HL-60/S4 (cell line): ENCODE measurements around the gene BMX.

Experiments used
- in situ Hi-C: fragments of 300-500 bp; cut with MboI; formaldehyde crosslinking; loops from 2 replicates; pipeline ENCODE4 v1.14.3; 2022; ENCODE audit warnings: low sequenced_read_pairs

BMX gene

GRCh38 chrX:15500497-15500966 is at the start of gene BMX:
TSS of gene BMX (plus strand) at chrX:15500807. CDS start at chrX:15508354, 7,547 bp downstream.
- in situ Hi-C loops: no loop called here

- in situ Hi-C loops: loop anchor here (25.0 kb wide), 1 partner anchor 90 kb away; no protein-coding TSS in a partner anchor
These were observed 48.7 kb upstream of the BMX start for GRCh38 chrX:15451913-15452312.

GRCh38 chrX:15464704-15465103 is 35.9 kb upstream of the BMX start:
- in situ Hi-C loops: loop anchor here (25.0 kb wide), 1 partner anchor 102 kb away; no protein-coding TSS in a partner anchor

GRCh38 chrX:15465347-15465746 is 35.3 kb upstream of the BMX start:
- in situ Hi-C loops: loop anchor here (25.0 kb wide), 1 partner anchor 103 kb away; no protein-coding TSS in a partner anchor

- in situ Hi-C loops: loop anchor here (25.0 kb wide), 1 partner anchor 104 kb away; no protein-coding TSS in a partner anchor
These were observed 34.5 kb upstream of the BMX start for GRCh38 chrX:15465896-15466651.

GRCh38 chrX:15468036-15468435 is 32.6 kb upstream of the BMX start:
- in situ Hi-C loops: loop anchor here (25.0 kb wide), 1 partner anchor 106 kb away; no protein-coding TSS in a partner anchor

- in situ Hi-C loops: loop anchor here (25.0 kb wide), 1 partner anchor 107 kb away; no protein-coding TSS in a partner anchor
These were observed 31.0 kb upstream of the BMX start for GRCh38 chrX:15469613-15470012.

GRCh38 chrX:15471028-15471427 is 29.6 kb upstream of the BMX start:
- in situ Hi-C loops: loop anchor here (25.0 kb wide), 1 partner anchor 109 kb away; no protein-coding TSS in a partner anchor

GRCh38 chrX:15472531-15472930 is 28.1 kb upstream of the BMX start:
- in situ Hi-C loops: loop anchor here (25.0 kb wide), 1 partner anchor 110 kb away; no protein-coding TSS in a partner anchor

GRCh38 chrX:15474028-15474427 is 26.6 kb upstream of the BMX start:
- in situ Hi-C loops: loop anchor here (25.0 kb wide), 1 partner anchor 112 kb away; no protein-coding TSS in a partner anchor

GRCh38 chrX:15475021-15475420 is 25.6 kb upstream of the BMX start:
- in situ Hi-C loops: no loop called here

- in situ Hi-C loops: no loop called here
These were observed 25.1 kb upstream of the BMX start for GRCh38 chrX:15475486-15475885.

GRCh38 chrX:15483891-15484290 is 16.7 kb upstream of the BMX start:
- in situ Hi-C loops: no loop called here

- in situ Hi-C loops: no loop called here
These were observed 8.1 kb upstream of the BMX start for GRCh38 chrX:15492469-15492868.

- in situ Hi-C loops: no loop called here
These were observed 7.3 kb upstream of the BMX start, which contains the start of gene PIR for GRCh38 chrX:15493118-15493962. TSS of gene PIR (minus strand) at chrX:15493333. CDS start at chrX:15491257, 2,076 bp downstream.

- in situ Hi-C loops: no loop called here
These were observed 4.8 kb upstream of the BMX start for GRCh38 chrX:15495801-15496200.

GRCh38 chrX:15496824-15497223 is 3.8 kb upstream of the BMX start:
- in situ Hi-C loops: no loop called here

GRCh38 chrX:15497865-15498264 is 2.7 kb upstream of the BMX start:
- in situ Hi-C loops: no loop called here

- in situ Hi-C loops: no loop called here
These were observed 1.9 kb upstream of the BMX start for GRCh38 chrX:15498741-15499140.

GRCh38 chrX:15499976-15500375 is 631 bp upstream of the BMX start:
- in situ Hi-C loops: no loop called here

GRCh38 chrX:15501506-15501905 is 899 bp downstream of the BMX start:
- in situ Hi-C loops: no loop called here
